DOHH2 (cell line): ENCODE measurements around the gene CD2AP.

Source experiments
- H3F3A ChIP-seq: fragments of 200-600 bp; sonication (generic), shearing (Covaris generic); 2 replicates; pipeline ENCODE4 v1.6.0; 2016; ENCODE audit warnings: antibody characterized with exemption, mild to moderate bottlenecking; ENCODE audit not compliant: control insufficient read depth, insufficient read depth
- H3K27ac ChIP-seq: fragments of 200-600 bp; sonication (generic); 2 replicates; pipeline ENCODE4 v1.5.1; 2014; ENCODE audit warnings: low read depth, mild to moderate bottlenecking, low read length, moderate library complexity
- H3K27me3 ChIP-seq: fragments of 200-600 bp; sonication (generic); 2 replicates; pipeline ENCODE4 v1.6.1; 2014; ENCODE audit warnings: mild to moderate bottlenecking, low read length, mixed read lengths; ENCODE audit not compliant: control insufficient read depth
- H3K36me3 ChIP-seq: fragments of 200-600 bp; sonication (generic); 2 replicates; pipeline ENCODE4 v1.6.1; 2014; ENCODE audit warnings: mild to moderate bottlenecking, low read length, moderate library complexity, mixed read lengths; ENCODE audit not compliant: control insufficient read depth
- H3K4me1 ChIP-seq: fragments of 200-600 bp; sonication (generic); 2 replicates; pipeline ENCODE4 v1.6.1; 2014; ENCODE audit warnings: mild to moderate bottlenecking, low read length, mixed read lengths; ENCODE audit not compliant: control insufficient read depth
- H3K4me2 ChIP-seq: fragments of 200-600 bp; sonication (generic); 2 replicates; pipeline ENCODE4 v1.6.0; 2014; ENCODE audit warnings: mild to moderate bottlenecking, low read length, moderate library complexity
- H3K4me3 ChIP-seq: fragments of 200-600 bp; sonication (generic); 2 replicates; pipeline ENCODE4 v1.5.1; 2014; ENCODE audit warnings: mild to moderate bottlenecking, low read length, mixed read lengths
- H3K79me2 ChIP-seq: fragments of 200-600 bp; sonication (generic); 2 replicates; pipeline ENCODE4 v1.6.1; 2014; ENCODE audit warnings: mild to moderate bottlenecking, low read length, mixed read lengths; ENCODE audit not compliant: control insufficient read depth
- H3K9me2 ChIP-seq: fragments of 200-600 bp; sonication (generic); replicated peaks from 2 replicates; pipeline ENCODE4 v1.6.1; 2014; ENCODE audit warnings: mild to moderate bottlenecking, low read length, mixed read lengths; ENCODE audit not compliant: control insufficient read depth
- H3K9me3 ChIP-seq: fragments of 200-600 bp; sonication (generic); 2 replicates; pipeline ENCODE4 v1.6.1; 2014; ENCODE audit warnings: antibody characterized with exemption, low read length, mixed read lengths; ENCODE audit not compliant: control insufficient read depth, insufficient read depth
- H4K20me1 ChIP-seq: fragments of 200-600 bp; sonication (generic); 2 replicates; pipeline ENCODE4 v1.6.0; 2014; ENCODE audit warnings: low read depth, mild to moderate bottlenecking, antibody characterized with exemption, low read length, moderate library complexity; ENCODE audit not compliant: control insufficient read depth, insufficient read depth
- CTCF ChIP-seq: fragments of 200-600 bp; sonication (generic); IDR thresholded peaks from one replicate; pipeline ENCODE4 v1.5.1; 2014; ENCODE audit warnings: antibody characterized with exemption, mild to moderate bottlenecking, low read depth, low read length; ENCODE audit not compliant: poor library complexity, severe bottlenecking
- EZH2phosphoT487 ChIP-seq: fragments of 200-600 bp; sonication (generic); IDR thresholded peaks from 2 replicates; pipeline ENCODE4 v1.6.1; 2017; ENCODE audit warnings: borderline replicate concordance, mild to moderate bottlenecking, antibody characterized with exemption, low read length, moderate library complexity, mixed read lengths

Gene CD2AP

GRCh38 chr6:47536816-47537401 lies 59.3 kb downstream of the CD2AP start:
- no peaks in the 10 kb centered on the region for H4K20me1 ChIP-seq
- no peak overlapping the region for H3K4me3 ChIP-seq
- H3K4me1 ChIP-seq = no peaks in the 10 kb centered on the region
- H3K27me3 ChIP-seq = no peaks in the 10 kb centered on the region
- H3K36me3 ChIP-seq = peaks cover 51% of the 10 kb centered on the region
- H3K4me2 ChIP-seq = no peak overlapping the region
- H3K27ac ChIP-seq = no peak overlapping the region
- H3K9me3 ChIP-seq = no peaks in the 10 kb centered on the region
- no peak for TF ChIP-seq CTCF
- 0 out of 2 replicates have a peak, but pooled peaks cover 3% of the 10 kb centered on the region for H3F3A ChIP-seq
- peaks cover 48% of the 10 kb centered on the region for H3K79me2 ChIP-seq
- H3K9me2 ChIP-seq = no peaks in the 10 kb centered on the region

GRCh38 chr6:47545223-47545622 lies 67.6 kb downstream of the CD2AP start:
- Histone ChIP-seq H3F3A (no peaks in the 10 kb centered on the region), H3K27me3 (no peaks in the 10 kb centered on the region), H3K36me3 (peaks cover 67% of the 10 kb centered on the region), H3K9me2 (no peaks in the 10 kb centered on the region), H3K4me2 (no peak overlapping the region), H4K20me1 (no peaks in the 10 kb centered on the region; the same call in 1 of the 2 replicates), H3K79me2 (peaks cover 27% of the 10 kb centered on the region), H3K4me1 (no peaks in the 10 kb centered on the region), H3K9me3 (no peaks in the 10 kb centered on the region), H3K27ac (no peak overlapping the region), H3K4me3 (no peak overlapping the region)
- TF ChIP-seq CTCF (no peak), EZH2phosphoT487 (no peak)

- TF ChIP-seq CTCF = no peak
- Histone ChIP-seq H3K79me2 (peaks cover 22% of the 10 kb centered on the region), H3K36me3 (peaks cover 57% of the 10 kb centered on the region)
Observed at GRCh38 chr6:47551670-47552069, 74.1 kb downstream of the CD2AP start.

More at GRCh38 chr6:47551670-47552069, 74.1 kb downstream of the CD2AP start:
- Histone ChIP-seq H3K4me1 (no peaks in the 10 kb centered on the region), H3K27ac (no peak overlapping the region), H3K9me3 (peaks cover 1% of the 10 kb centered on the region; the same call in 1 of the 2 replicates), H3K27me3 (no peaks in the 10 kb centered on the region), H3K4me3 (no peak overlapping the region), H4K20me1 (no peaks in the 10 kb centered on the region), H3K4me2 (no peak overlapping the region), H3F3A (no peaks in the 10 kb centered on the region), H3K9me2 (no peaks in the 10 kb centered on the region)
